CD8-positive, alpha-beta memory T cell (primary cell): Measurements from ENCODE around the gene ATG9A. TPM values are rescaled to one million over a fixed set of nuclear protein-coding genes. Genes with fewer than 3 reads are reported as not detected.

Source experiments
- CTCF ChIA-PET: fragments of 350-600 bp; sonication (Branson Sonifier 250); formaldehyde crosslinking; loops from one replicate; lab custom pipeline; 2021; ENCODE audit warnings: antibody characterized with exemption; lab: Charles Lee
- POLR2A ChIA-PET: fragments of 350-600 bp; sonication (Branson Sonifier 250); formaldehyde crosslinking; loops from one replicate; lab custom pipeline; 2021; ENCODE audit warnings: antibody characterized with exemption; lab: Charles Lee
- DNase-seq, 5 donors: peaks; one replicate each; pipeline versions ENCODE4 v3.0.0 to v3.0.0-alpha.2; 2020 to 2022; ENCODE audit warnings: mixed read lengths in 1 of 5
- H3K27ac ChIP-seq: one replicate; pipeline ENCODE4 v1.7.0; 2013; ENCODE audit warnings: low read depth, mild to moderate bottlenecking, low read length, moderate library complexity
- H3K27me3 ChIP-seq: 2 replicates; pipeline ENCODE4 v1.7.0; 2013; ENCODE audit warnings: low read length, mild to moderate bottlenecking; ENCODE audit not compliant: insufficient read depth, poor library complexity, severe bottlenecking
- H3K36me3 ChIP-seq: 2 replicates; pipeline ENCODE4 v1.7.0; 2013; ENCODE audit warnings: mild to moderate bottlenecking, low read length, moderate library complexity; ENCODE audit not compliant: insufficient read depth
- H3K4me1 ChIP-seq: 2 replicates; pipeline ENCODE4 v1.7.0; 2013; ENCODE audit warnings: mild to moderate bottlenecking, low read length, moderate library complexity; ENCODE audit not compliant: insufficient read depth
- H3K4me3 ChIP-seq: 2 replicates; pipeline ENCODE4 v1.7.0; 2013; ENCODE audit warnings: mild to moderate bottlenecking, low read length
- H3K9me3 ChIP-seq: 2 replicates; pipeline ENCODE4 v1.7.0; 2013; ENCODE audit warnings: mild to moderate bottlenecking, low read length
- H3K27ac Mint-ChIP-seq, 8 donors: one replicate each; pipeline ENCODE4 v1.8.0; 2020 to 2021; ENCODE audit warnings: mixed read lengths in 8 of 8, mild to moderate bottlenecking in 6 of 8, inconsistent platforms in 3 of 8, moderate library complexity in 3 of 8
- H3K27me3 Mint-ChIP-seq, 2 donors: one replicate each; pipeline ENCODE4 v1.8.0; 2020 to 2021; ENCODE audit warnings: mixed read lengths in 2 of 2, mild to moderate bottlenecking in 1 of 2, moderate library complexity in 1 of 2
- H3K36me3 Mint-ChIP-seq, 3 donors: one replicate each; pipeline ENCODE4 v1.8.0; 2020 to 2021; ENCODE audit warnings: mixed read lengths in 3 of 3, inconsistent platforms in 1 of 3, mild to moderate bottlenecking in 1 of 3
- H3K4me1 Mint-ChIP-seq, 3 donors: one replicate each; pipeline ENCODE4 v1.8.0; 2020 to 2021; ENCODE audit warnings: mixed read lengths in 3 of 3, inconsistent platforms in 1 of 3, mild to moderate bottlenecking in 1 of 3
- H3K4me3 Mint-ChIP-seq, 7 donors: one replicate each; pipeline ENCODE4 v1.8.0; 2020 to 2021; ENCODE audit warnings: mixed read lengths in 7 of 7, mild to moderate bottlenecking in 6 of 7, moderate library complexity in 4 of 7, inconsistent platforms in 2 of 7
- H3K9me3 Mint-ChIP-seq, 5 donors: one replicate each; pipeline ENCODE4 v1.8.0; 2020 to 2022; ENCODE audit warnings: mixed read lengths in 5 of 5, mild to moderate bottlenecking in 3 of 5, moderate library complexity in 2 of 5, inconsistent platforms in 1 of 5
- polyA plus RNA-seq: library from polyadenylated mRNA; unstranded; fragments of 300-500 nt; fragmentation: Illumina TruSeq; gene quantifications from one replicate; pipeline ENCODE4 v1.2.3, GENCODE V29; 2021
- total RNA-seq, 2 experiments: library from RNA; stranded (reverse); gene quantifications; one replicate each; pipeline ENCODE4 v1.2.3, GENCODE V29; 2021

The ATG9A gene
- total and polyA plus RNA-seq, 3 experiments from 2014 or later, result 32.0 to 52.9 (median 46.1) TPM

DNA sequence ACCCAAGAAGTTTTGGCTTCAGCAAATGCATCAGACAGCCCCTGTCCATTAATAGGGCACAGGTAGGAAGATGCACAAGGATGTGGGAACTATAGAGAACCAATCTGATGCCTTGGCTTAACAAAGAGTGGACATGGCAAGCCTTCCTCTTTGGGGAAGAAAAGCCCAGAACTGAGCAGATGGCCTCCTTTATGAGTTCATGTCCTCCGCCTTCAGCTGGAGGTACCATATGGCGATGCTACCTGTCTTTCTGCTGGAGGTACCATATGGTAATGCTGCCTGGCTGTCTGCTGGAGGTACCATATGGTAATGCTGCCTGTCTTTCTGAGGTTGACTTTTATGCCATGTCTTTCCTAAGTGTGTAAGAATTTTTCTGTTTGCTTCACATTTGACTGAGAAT is 45.3 kb downstream of the ATG9A start:
- Histone ChIP-seq H3K36me3 (peaks cover 42% of the 10 kb centered on the region), H3K27me3 (no peaks in the 10 kb centered on the region), H3K9me3 (no peaks in the 10 kb centered on the region), H3K27ac (no peak overlapping the region), H3K4me3 (no peak overlapping the region), H3K4me1 (peaks cover 23% of the 10 kb centered on the region)
- no peak for DNase-seq
- Mint-ChIP-seq H3K9me3 (no peaks in the 10 kb centered on the region), H3K4me1 (peaks cover 32 to 45% (median 42%) of the 10 kb centered on the region in 3 donors), H3K36me3 (peaks cover 0 to 69% (median 3%) of the 10 kb centered on the region in 3 donors), H3K27me3 (no peaks in the 10 kb centered on the region), H3K4me3 (peak overlapping the region in 1 of 7 donors; percentile 68), H3K27ac (peak overlapping the region in 3 of 8 donors; percentile 37 to 73 (median 66))
- ChIA-PET CTCF (interaction anchor here (1.8 to 3.4 kb wide), 3 partner anchors 16 to 27 kb away, joined by 6 to 11 read pairs (median 10); partner anchors contain the start of gene NHEJ1), POLR2A (no interaction called here)

- peaks cover 0 to 73% (median 3%) of the 10 kb centered on the region in 3 donors for H3K36me3 Mint-ChIP-seq
- peaks cover 42% of the 10 kb centered on the region for H3K36me3 ChIP-seq
- peak overlapping the region in 1 of 7 donors; percentile 67 for H3K4me3 Mint-ChIP-seq
Observed at GRCh38 chr2:219183151-219183772, 46.2 kb downstream of the ATG9A start.

DNA sequence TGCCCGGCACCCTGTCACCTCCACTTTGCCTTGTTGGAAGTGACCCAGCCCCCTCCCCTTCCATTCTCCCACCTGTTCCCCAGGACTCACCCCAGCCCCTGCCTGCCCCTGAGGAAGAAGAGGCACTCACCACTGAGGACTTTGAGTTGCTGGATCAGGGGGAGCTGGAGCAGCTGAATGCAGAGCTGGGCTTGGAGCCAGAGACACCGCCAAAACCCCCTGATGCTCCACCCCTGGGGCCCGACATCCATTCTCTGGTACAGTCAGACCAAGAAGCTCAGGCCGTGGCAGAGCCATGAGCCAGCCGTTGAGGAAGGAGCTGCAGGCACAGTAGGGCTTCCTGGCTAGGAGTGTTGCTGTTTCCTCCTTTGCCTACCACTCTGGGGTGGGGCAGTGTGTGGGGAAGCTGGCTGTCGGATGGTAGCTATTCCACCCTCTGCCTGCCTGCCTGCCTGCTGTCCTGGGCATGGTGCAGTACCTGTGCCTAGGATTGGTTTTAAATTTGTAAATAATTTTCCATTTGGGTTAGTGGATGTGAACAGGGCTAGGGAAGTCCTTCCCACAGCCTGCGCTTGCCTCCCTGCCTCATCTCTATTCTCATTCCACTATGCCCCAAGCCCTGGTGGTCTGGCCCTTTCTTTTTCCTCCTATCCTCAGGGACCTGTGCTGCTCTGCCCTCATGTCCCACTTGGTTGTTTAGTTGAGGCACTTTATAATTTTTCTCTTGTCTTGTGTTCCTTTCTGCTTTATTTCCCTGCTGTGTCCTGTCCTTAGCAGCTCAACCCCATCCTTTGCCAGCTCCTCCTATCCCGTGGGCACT is 46.9 kb downstream of the ATG9A start:
- Histone ChIP-seq H3K9me3 (no peaks in the 10 kb centered on the region), H3K27me3 (no peaks in the 10 kb centered on the region), H3K4me3 (no peak overlapping the region), H3K27ac (no peak overlapping the region), H3K36me3 (peaks cover 42% of the 10 kb centered on the region), H3K4me1 (peaks cover 29% of the 10 kb centered on the region)
- H3K4me1 Mint-ChIP-seq, result peaks cover 38 to 53% (median 51%) of the 10 kb centered on the region in 3 donors
- peak overlapping the region in 7 of 8 donors; percentile 17 to 95 (median 51) for H3K27ac Mint-ChIP-seq
- H3K36me3 Mint-ChIP-seq, result peaks cover 0 to 77% (median 3%) of the 10 kb centered on the region in 3 donors
- H3K4me3 Mint-ChIP-seq, result peak overlapping the region in 2 of 7 donors; percentile 8 to 67
- ChIA-PET CTCF (interaction anchor here (1.2 to 4.0 kb wide), 6 partner anchors 11 to 112 kb away, joined by 3 to 17 read pairs (median 11); partner anchors contain the start of genes DNAJB2 and NHEJ1), POLR2A (interaction anchor here (1.6 kb wide), 1 partner anchor 18 kb away, joined by 6 read pairs; no protein-coding TSS in a partner anchor)
- H3K27me3 Mint-ChIP-seq, result no peaks in the 10 kb centered on the region
- no peak for DNase-seq
- H3K9me3 Mint-ChIP-seq, result no peaks in the 10 kb centered on the region

More at GRCh38 chr2:219183151-219183772, 46.2 kb downstream of the ATG9A start:
- H3K27me3 ChIP-seq, result no peaks in the 10 kb centered on the region
- ChIA-PET CTCF (interaction anchor here (1.8 to 4.0 kb wide), 4 partner anchors 16 to 111 kb away, joined by 6 to 17 read pairs (median 14); partner anchors contain the start of gene NHEJ1), POLR2A (interaction anchor here (1.6 kb wide), 1 partner anchor 17 kb away, joined by 6 read pairs; no protein-coding TSS in a partner anchor)
- no peak overlapping the region for H3K27ac ChIP-seq
- no peak for DNase-seq
- no peaks in the 10 kb centered on the region for H3K27me3 Mint-ChIP-seq
- H3K4me1 Mint-ChIP-seq, result peaks cover 36 to 50% (median 48%) of the 10 kb centered on the region in 3 donors
- no peaks in the 10 kb centered on the region for H3K9me3 ChIP-seq
- H3K9me3 Mint-ChIP-seq, result no peaks in the 10 kb centered on the region
- no peak overlapping the region for H3K4me3 ChIP-seq
- H3K27ac Mint-ChIP-seq, result peak overlapping the region in 6 of 8 donors; percentile 30 to 95 (median 60)
- H3K4me1 ChIP-seq, result peaks cover 29% of the 10 kb centered on the region

DNA sequence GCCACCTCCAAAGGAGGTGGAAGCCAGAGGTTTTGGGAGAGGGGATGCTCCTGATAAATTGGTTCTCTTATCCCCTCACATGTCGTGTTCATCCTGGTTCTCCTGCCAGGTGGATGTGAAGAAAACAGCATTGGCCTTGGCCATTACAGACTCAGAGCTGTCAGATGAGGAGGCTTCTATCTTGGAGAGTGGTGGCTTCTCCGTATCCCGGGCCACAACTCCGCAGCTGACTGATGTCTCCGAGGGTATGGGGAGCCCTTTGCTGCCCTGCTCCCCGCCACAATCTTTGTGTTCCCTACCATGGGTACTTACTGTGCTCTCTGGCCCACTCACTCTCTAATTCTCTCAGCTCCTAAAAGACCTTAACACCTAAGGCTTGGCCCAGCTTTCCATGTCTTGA is 47.9 kb downstream of the ATG9A start:
- Histone ChIP-seq H3K4me1 (peaks cover 33% of the 10 kb centered on the region), H3K4me3 (no peak overlapping the region), H3K27ac (no peak overlapping the region), H3K36me3 (peaks cover 42% of the 10 kb centered on the region), H3K27me3 (no peaks in the 10 kb centered on the region), H3K9me3 (no peaks in the 10 kb centered on the region)
- Mint-ChIP-seq H3K27ac (peak overlapping the region in 6 of 8 donors; percentile 17 to 89 (median 49)), H3K4me1 (peaks cover 39 to 57% (median 56%) of the 10 kb centered on the region in 3 donors), H3K27me3 (no peaks in the 10 kb centered on the region), H3K36me3 (peaks cover 0 to 80% (median 3%) of the 10 kb centered on the region in 3 donors), H3K9me3 (no peaks in the 10 kb centered on the region), H3K4me3 (peak overlapping the region in 1 of 7 donors; percentile 51)
- ChIA-PET CTCF (interaction anchor here (0.7 to 4.0 kb wide), 8 partner anchors 10 to 113 kb away, joined by 3 to 17 read pairs (median 10); partner anchors contain the start of genes DNAJB2, GLB1L, NHEJ1 and STK16), POLR2A (interaction anchor here (2.1 to 3.1 kb wide), 2 partner anchors 25 to 73 kb away, joined by 5 to 16 read pairs; partner anchors contain the start of genes TUBA4A and ZFAND2B)
- DNase-seq, result no peak

GRCh38 chr2:219180961-219181360 is 48.5 kb downstream of the ATG9A start:
- Mint-ChIP-seq H3K36me3 (peaks cover 0 to 80% (median 3%) of the 10 kb centered on the region in 3 donors), H3K27ac (peak overlapping the region in 6 of 8 donors; percentile 34 to 100 (median 66)), H3K4me1 (peaks cover 41 to 59% (median 57%) of the 10 kb centered on the region in 3 donors), H3K27me3 (no peaks in the 10 kb centered on the region), H3K9me3 (no peaks in the 10 kb centered on the region), H3K4me3 (peak overlapping the region in 3 of 7 donors; percentile 9 to 98 (median 29))
- Histone ChIP-seq H3K36me3 (peaks cover 42% of the 10 kb centered on the region), H3K27ac (no peak overlapping the region), H3K9me3 (no peaks in the 10 kb centered on the region), H3K27me3 (no peaks in the 10 kb centered on the region), H3K4me1 (peaks cover 35% of the 10 kb centered on the region), H3K4me3 (no peak overlapping the region)
- CTCF ChIA-PET, result interaction anchor here (1.0 to 4.0 kb wide), 8 partner anchors 10 to 118 kb away, joined by 3 to 17 read pairs (median 7); partner anchors contain the start of genes GLB1L and STK16
- no peak for DNase-seq
- POLR2A ChIA-PET, result interaction anchor here (2.1 to 3.1 kb wide), 2 partner anchors 25 to 74 kb away, joined by 5 to 16 read pairs; partner anchors contain the start of genes TUBA4A and ZFAND2B

GRCh38 chr2:219179601-219180465 is 49.6 kb downstream of the ATG9A start:
- no peak overlapping the region for H3K4me3 ChIP-seq
- Mint-ChIP-seq H3K27me3 (no peaks in the 10 kb centered on the region), H3K9me3 (no peaks in the 10 kb centered on the region), H3K36me3 (peaks cover 0 to 78% (median 3%) of the 10 kb centered on the region in 3 donors), H3K4me3 (peak overlapping the region; percentile 87 to 98 (median 96)), H3K27ac (peak overlapping the region; percentile 86 to 100 (median 97)), H3K4me1 (peaks cover 50 to 70% (median 65%) of the 10 kb centered on the region in 3 donors)
- H3K27ac ChIP-seq, result no peak overlapping the region
- H3K9me3 ChIP-seq, result no peaks in the 10 kb centered on the region
- ChIA-PET CTCF (interaction anchor here (0.7 to 4.0 kb wide), 10 partner anchors 8 to 119 kb away, joined by 3 to 17 read pairs (median 6); partner anchors contain the start of genes GLB1L, STK16 and ZFAND2B), POLR2A (interaction anchor here (1.0 to 3.1 kb wide), 4 partner anchors 21 to 75 kb away, joined by 3 to 16 read pairs (median 4); partner anchors contain the start of genes TUBA4A and ZFAND2B)
- no peaks in the 10 kb centered on the region for H3K27me3 ChIP-seq
- H3K4me1 ChIP-seq, result peaks cover 46% of the 10 kb centered on the region
- H3K36me3 ChIP-seq, result peaks cover 42% of the 10 kb centered on the region
- no peak for DNase-seq
